Measurements from ENCODE around the gene RASGRF2.

Gene RASGRF2

GRCh38 chr5:81238460-81238859 lies 278.3 kb downstream of the RASGRF2 start:
- no peak overlapping the region for H3K27ac ChIP-seq
- no peaks in the 10 kb centered on the region for H3K36me3 ChIP-seq (replicated peaks)
- in situ Hi-C loops (cut with HindIII; ENCODE audit: low pct_ligation_motif_present, low sequenced_read_pairs): no loop called here
- H3K27me3 ChIP-seq (replicated peaks): no peaks in the 10 kb centered on the region
- H3K4me3 ChIP-seq (ENCODE audit: low read depth, low read length): no peak overlapping the region
- no peak for TF ChIP-seq CTCF (IDR thresholded peaks at IDR 0.05; ENCODE audit: low read depth, low read length, missing control alignments)
- no peak for DNase-seq

DNA sequence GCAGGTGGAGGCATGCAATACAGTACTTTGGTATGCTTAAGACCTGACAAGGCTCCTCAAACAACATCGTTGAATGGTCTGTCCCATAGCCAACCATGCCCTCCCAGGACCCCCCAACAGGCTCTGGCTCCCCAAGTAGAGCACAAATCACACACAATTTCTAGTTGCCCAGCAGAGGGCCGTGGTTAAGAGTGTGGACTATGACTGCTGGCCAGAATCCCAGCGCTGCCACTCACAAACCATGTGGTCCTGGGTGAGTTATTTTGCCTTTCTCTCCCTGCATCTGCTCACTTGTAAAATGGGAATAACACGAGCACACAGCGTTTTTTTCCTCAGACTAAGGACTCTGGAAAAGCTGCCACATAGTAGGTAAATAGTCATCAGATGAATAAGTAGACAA lies 279.4 kb downstream of the RASGRF2 start:
- no peak for DNase-seq
- in situ Hi-C loops (cut with HindIII; ENCODE audit: low pct_ligation_motif_present, low sequenced_read_pairs): no loop called here
- no peak overlapping the region for H3K27ac ChIP-seq

GRCh38 chr5:81241001-81241400 lies 280.8 kb downstream of the RASGRF2 start:
- no peak for DNase-seq
- in situ Hi-C loops (cut with HindIII; ENCODE audit: low pct_ligation_motif_present, low sequenced_read_pairs): no loop called here

More for the DNA sequence above, 279.4 kb downstream of the RASGRF2 start:
- Histone ChIP-seq H3K36me3 (replicated peaks) (no peaks in the 10 kb centered on the region), H3K4me3 (ENCODE audit: low read depth, low read length) (no peak overlapping the region), H3K27me3 (replicated peaks) (no peaks in the 10 kb centered on the region)
- TF ChIP-seq CTCF (IDR thresholded peaks at IDR 0.05; ENCODE audit: low read depth, low read length, missing control alignments): peak; percentile 11

GRCh38 chr5:81241961-81242648 lies 281.9 kb downstream of the RASGRF2 start:
- no peak for DNase-seq
- TF ChIP-seq CTCF (IDR thresholded peaks at IDR 0.05; ENCODE audit: low read depth, low read length, missing control alignments): no peak
- in situ Hi-C loops (cut with HindIII; ENCODE audit: low pct_ligation_motif_present, low sequenced_read_pairs): no loop called here

More at GRCh38 chr5:81241001-81241400, 280.8 kb downstream of the RASGRF2 start:
- H3K27me3 ChIP-seq (replicated peaks): no peaks in the 10 kb centered on the region
- H3K4me3 ChIP-seq (ENCODE audit: low read depth, low read length): no peak overlapping the region
- no peak for TF ChIP-seq CTCF (IDR thresholded peaks at IDR 0.05; ENCODE audit: low read depth, low read length, missing control alignments)
- H3K27ac ChIP-seq: no peak overlapping the region
- no peaks in the 10 kb centered on the region for H3K36me3 ChIP-seq (replicated peaks)

DNA sequence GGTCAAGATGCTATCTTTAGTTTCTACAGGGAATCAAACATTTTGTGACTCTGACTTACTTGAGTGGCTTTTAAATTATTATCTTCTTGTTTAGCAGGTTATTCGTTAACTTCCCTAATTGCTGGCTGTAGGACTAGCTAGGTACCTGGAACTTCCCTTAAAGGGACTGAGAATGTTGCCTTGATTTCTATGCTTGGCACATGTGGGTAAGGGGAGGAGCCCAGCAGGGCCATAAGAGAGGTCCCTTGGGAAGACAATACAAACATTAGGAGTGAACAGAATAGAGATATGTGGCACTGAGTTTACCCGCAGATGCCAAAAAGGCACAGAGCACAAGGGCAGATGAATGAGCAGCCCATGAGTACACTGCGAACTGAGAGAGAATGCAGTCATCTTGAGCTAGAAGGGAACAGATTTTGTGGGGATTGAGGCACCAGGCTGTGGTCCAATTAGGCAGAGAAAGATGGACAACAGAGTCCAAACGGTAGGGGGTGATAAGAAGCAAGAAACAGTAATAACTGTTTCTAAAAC lies 282.8 kb downstream of the RASGRF2 start:
- no peak overlapping the region for H3K27ac ChIP-seq

More at GRCh38 chr5:81241961-81242648, 281.9 kb downstream of the RASGRF2 start:
- H3K27ac ChIP-seq: no peak overlapping the region
- H3K27me3 ChIP-seq (replicated peaks): no peaks in the 10 kb centered on the region
- H3K36me3 ChIP-seq (replicated peaks): no peaks in the 10 kb centered on the region
- H3K4me3 ChIP-seq (ENCODE audit: low read depth, low read length): no peak overlapping the region

More for the DNA sequence above, 282.8 kb downstream of the RASGRF2 start:
- no peak for TF ChIP-seq CTCF (IDR thresholded peaks at IDR 0.05; ENCODE audit: low read depth, low read length, missing control alignments)
- DNase-seq: no peak
- Histone ChIP-seq H3K4me3 (ENCODE audit: low read depth, low read length) (no peak overlapping the region), H3K27me3 (replicated peaks) (no peaks in the 10 kb centered on the region), H3K36me3 (replicated peaks) (no peaks in the 10 kb centered on the region)
- in situ Hi-C loops (cut with HindIII; ENCODE audit: low pct_ligation_motif_present, low sequenced_read_pairs): no loop called here

Measured in brain microvascular endothelial cell (primary cell).